Amniotic stem cell (primary cell): ENCODE measurements around the gene GABRD.

ENCODE experiments used
- DNase-seq: peaks from one replicate; lab custom pipeline; 2025; lab: John Stamatoyannopoulos, UW

The GABRD gene

DNA sequence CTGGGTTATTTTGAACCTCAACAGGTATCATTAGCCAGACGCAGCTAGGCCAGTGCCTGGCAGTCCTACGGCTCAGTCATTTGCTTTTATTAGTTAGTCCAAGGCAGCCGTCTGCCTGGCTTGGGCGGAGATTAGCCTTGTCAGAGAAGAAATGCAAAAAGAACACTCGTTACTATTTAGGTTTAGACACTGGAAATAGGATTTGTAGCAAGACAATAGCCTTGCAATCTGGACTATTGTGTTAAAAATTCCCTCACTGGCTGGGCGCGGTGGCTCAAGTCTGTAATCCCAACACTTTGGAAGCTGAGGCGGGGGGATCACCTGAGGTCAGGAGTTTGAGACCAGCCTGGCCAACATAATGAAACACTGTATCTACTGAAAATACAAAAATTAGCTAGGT is 20.1 kb downstream of the GABRD start:
- DNase-seq: no peak

DNA sequence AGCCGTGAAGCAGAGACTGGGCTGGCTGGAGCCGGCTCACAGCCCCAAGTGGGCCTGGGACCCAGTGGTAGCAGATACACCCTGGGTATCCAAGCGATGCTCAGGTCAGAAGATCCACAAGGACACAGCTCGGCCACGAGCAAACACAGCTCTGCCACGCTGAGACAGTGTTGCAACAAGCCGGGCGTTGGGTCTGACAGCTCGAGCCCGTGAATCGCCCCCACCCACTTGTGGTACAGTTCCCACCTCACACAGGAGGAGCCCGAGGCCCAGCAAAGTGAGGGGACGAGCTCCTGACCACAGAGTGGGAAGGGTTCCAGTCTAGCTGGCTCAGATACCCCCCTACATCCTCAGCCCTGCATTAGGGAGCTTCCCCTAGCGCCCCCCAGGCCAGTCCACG is 22.2 kb downstream of the GABRD start:
- no peak for DNase-seq

DNA sequence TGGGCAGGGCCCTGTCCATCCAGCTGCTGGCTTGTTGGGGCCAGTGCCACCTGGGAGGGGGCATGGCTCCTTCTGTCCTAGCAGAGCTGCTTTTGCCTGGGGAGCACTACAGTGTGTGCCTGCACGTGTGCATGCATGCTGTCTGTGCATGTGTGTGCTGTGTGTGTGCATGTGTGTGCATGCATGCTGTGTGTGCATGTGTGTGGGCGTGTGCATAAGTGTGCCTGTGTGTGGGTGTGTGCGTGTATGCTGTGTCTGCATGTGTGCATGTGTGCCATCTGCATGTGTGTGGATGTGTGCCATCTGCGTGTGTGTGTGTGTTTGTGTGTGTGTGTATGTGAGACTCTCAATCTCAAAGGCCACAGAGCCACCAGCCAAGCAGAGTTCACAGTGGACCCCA is 22.7 kb downstream of the GABRD start:
- no peak for DNase-seq

GRCh38 chr1:2042830-2043773 is 24.0 kb downstream of the GABRD start:
- no peak for DNase-seq

GRCh38 chr1:2043886-2044285 is 24.7 kb downstream of the GABRD start:
- no peak for DNase-seq

DNA sequence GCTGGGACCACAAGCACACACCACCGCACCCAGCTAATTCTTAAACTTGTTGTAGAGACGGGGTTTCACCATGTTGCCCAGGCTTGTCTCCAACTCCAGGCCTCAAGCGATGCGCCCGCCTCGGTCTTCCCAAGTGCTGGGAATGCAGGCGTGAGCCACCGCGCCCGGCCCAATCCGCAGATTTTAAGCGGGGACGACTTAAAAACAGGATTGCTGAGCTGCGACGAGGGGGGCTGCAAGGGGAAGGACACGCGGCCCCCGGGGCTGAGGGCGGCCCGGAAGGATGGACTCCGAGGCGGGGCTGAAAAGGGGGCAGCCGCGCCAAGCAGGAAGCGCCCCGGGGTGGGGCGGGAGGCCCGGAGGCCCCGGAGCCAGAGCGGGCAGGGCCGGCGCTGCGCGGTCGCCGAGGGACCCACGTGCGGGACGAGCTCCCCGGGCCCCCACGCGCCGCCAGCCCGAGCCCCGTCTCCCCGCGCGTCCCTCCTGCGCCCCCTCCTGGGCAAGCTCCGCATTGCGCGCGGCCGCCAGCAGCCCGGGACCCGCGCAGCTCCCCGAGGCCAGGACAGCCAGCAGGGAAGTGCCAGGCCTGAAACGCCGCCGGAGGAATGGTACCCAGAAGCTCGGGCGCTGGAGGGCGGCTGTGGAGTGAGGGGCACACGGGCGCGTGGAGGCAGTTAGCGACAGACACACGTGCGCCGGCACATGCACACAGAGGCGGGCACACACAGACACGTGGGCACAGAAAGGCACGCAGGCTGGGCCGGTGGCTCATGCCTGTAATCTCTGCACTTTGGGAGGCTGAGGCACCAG is 25.6 kb downstream of the GABRD start:
- DNase-seq: peak; percentile 36

DNA sequence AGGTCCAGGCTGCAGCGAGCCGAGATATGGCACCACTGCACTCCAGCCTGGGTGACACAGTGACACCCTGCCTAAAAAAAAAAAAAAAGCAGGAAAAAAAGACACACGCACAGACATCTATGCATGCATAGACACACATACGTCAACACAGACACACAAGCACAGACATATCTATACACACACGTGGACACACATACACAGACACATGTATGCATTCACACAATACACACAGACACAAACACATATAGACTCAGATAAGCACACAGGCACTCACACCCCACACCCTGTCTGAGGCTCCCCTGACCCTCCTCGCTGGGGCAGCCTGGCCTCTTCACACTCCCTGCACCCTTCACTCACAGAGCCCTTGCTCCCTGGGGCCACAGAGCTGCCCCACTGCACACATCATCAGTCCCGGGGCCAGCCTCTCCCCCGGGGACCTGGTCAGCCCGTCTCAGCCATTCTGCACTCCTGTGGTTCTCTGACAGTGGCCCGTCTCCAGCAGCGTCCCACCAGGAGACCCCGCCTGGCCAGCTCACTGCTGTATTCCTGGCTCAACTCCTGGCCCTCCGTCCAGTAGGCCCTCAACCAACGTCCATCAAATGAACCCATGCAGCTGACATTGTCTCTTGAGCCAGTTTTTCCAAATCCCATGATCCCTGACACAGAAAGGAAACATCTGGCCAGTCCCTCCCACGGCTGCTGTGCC is 26.5 kb downstream of the GABRD start:
- DNase-seq: no peak

- no peak for DNase-seq
Observed at GRCh38 chr1:2046174-2046917, 27.2 kb downstream of the GABRD start.

DNA sequence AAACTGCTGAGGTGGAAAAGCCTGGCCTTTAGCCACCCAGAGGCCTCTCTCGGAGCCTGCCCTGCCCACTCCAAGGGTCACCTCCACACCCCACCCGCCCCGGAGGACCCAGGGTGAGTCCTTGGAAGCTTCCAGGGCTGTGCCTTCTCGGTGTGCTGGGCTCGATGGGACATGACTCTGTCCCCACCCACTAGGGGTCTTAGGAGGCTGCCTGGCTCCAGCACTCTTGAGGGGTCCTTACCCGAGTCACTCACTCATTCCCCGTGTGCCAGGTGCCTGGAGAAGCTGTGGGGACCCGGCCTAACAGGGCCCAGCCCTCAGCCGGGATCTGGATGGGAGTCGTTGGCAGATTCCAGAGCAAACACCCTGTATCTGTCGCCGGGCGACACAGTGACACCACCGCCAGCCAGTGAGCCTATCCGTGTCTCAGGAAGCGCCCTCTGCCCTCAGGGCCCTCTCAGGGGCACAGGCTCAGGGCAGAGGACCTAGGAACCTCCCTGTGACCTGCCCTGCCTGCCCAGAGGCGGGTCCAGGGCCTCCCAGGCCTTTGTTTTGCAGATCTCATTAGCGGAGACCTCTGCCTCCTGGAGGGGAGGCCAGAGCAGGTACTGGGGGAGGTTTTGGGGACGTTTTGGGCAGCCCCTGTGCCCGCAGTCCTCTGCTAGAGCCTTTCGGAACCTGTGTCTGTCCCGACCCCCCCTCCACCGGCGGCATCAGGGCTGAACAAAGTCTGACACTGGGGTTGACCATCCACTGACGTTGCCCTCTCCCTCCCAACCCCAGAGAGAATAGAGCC is 28.0 kb downstream of the GABRD start:
- DNase-seq: no peak

- no peak for DNase-seq
Observed at GRCh38 chr1:2047749-2048729, 28.9 kb downstream of the GABRD start.

GRCh38 chr1:2049225-2049717 is 30.1 kb downstream of the GABRD start:
- no peak for DNase-seq

DNA sequence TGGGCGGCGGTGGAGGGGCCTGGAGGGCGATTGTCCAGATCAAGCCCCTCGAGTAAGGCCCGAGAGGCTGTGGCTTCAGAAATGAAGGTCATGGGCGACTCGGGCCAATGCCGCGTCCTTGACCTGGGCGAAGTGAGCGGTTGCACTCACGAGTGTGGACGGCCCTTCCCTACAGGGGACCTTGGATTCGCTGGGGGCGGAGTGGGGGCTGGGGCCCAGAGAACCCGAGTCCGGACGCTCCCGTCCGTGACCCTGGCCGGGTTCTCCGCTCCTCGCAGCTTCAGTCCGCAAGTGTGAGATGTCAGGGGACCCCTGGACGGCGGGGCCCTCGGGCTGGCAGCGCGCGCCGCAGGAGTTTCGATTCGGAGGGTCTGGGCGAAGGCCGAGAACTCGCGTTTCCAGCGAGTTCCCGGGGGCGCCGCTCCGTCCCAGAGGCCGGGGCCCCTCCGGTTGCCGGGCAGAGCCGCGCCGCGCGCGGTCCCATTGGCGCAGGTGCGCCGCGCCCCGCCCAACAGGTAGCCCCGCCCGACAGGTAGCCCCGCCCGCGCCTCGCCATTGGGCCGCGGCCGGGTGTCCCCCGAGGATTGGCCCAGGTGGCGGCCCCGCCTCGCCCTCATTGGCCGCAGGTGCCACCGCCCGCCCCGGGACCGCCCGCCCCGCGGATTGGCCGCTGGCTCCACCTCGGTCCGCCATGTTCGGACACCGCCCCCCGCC is 30.7 kb downstream of the GABRD start, which contains the start of gene PRKCZ:
PRKCZ (plus strand) TSS at position 694 of the 714 bp plus-strand sequence. CDS start 220 bp downstream, outside the sequence.
- no peak for DNase-seq

DNA sequence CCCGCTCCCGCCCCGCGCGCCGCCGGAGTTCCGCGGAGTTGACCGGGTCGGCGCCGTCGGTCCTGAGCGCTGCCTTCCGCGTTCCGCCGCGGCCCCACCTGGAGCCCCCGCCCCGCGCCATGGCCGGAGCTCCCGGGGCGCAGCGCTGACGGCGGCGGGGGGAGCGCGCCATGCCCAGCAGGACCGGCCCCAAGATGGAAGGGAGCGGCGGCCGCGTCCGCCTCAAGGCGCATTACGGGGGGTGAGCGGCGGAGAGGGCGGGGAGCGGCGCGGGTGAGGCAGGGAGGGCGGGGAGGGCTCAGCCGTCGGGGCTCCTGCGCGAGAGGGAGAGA is 31.3 kb downstream of the GABRD start:
- DNase-seq: no peak

GRCh38 chr1:2050793-2051682 is 31.9 kb downstream of the GABRD start:
- no peak for DNase-seq

DNA sequence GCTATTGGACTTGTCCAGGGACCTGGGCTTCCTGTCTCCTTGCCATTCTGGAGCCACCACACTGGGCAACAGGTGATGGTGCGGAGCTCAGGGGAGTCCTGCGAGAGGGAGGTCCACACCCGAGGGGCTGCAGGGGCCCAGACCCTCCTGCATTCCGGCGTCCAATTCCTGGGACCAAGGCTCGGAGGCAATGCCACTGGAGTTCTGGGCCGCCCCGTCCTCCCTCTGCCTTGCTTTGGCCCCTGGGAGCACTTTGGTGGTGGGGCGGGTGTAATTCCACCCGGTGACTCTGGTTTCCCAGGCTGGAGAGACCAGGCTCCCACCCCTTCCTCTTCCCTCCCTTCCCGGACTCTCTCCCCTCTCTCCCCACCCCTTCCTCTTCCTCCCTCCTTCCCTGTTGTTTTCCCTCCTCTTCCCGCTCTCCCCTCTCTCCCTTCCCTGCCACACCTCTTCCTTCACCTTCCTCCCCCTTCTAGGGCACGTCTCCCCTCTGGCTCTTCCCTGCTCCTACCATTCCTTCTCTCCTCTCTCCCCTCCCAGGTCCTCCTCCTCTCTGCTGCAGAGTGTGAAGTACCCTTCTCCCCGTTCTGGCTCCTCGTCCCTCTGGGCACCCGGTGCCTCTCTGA is 33.0 kb downstream of the GABRD start:
- no peak for DNase-seq

DNA sequence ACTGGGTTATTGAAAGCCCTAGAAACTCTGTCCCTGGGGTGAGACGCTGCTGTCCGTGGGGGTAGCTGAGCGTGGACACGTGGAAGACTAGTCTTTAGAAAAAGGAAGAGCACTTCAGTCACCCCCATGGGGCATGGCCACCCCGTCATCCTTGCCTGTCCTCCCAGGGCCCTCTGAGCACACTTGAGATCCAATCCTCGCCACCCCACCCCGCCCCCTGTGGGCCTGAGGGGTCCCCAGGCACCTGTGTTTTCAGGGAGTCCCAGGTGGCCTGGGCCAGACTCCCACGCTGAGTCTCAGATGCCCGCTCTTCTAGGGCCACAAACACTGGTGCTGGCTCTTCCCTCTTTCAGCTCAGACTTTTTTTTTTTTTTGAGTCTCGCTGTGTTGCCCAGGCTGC is 33.6 kb downstream of the GABRD start:
- no peak for DNase-seq

DNA sequence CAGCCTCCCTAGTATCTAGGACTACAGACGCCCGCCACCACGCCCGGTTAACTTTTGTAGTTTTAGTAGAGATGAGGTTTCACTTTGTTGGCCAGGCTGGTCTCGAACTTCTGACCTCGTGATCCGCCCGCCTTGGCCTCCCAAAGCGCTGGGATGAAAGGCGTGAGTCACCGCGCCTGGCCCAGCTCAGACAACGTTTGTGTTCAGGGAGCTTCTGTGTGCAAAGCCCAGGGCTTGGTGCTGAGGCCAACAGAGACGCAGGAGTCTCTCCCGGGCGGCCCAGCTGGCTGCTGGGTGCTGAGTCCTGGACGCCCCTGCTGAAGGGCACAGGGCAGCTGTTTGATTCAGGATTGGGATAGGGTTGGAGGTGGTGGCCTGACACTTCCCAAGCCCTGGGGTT is 34.1 kb downstream of the GABRD start:
- DNase-seq: no peak
